Fibroblast of lung (primary cell): ENCODE results near the gene FANK1.

Experiments used
- EZH2 ChIP-seq: IDR thresholded peaks from 2 replicates; pipeline ENCODE4 v1.5.1; 2012; ENCODE audit warnings: low read length, control low read depth, mild to moderate bottlenecking; ENCODE audit errors: missing control alignments
- TF ChIP-seq, protein P1 (sequence below), 2 donors: IDR thresholded peaks in 1 of 2; conservative IDR thresholded peaks in 1 of 2; 1 replicate in 1 of 2; 2 replicates in 1 of 2; pipeline ENCODE4 v1.5.1; 2011 to 2012; ENCODE audit warnings: low read length in 2 of 2, control low read depth in 1 of 2, inconsistent platforms in 1 of 2, low read depth in 1 of 2, mild to moderate bottlenecking in 1 of 2

DNA sequence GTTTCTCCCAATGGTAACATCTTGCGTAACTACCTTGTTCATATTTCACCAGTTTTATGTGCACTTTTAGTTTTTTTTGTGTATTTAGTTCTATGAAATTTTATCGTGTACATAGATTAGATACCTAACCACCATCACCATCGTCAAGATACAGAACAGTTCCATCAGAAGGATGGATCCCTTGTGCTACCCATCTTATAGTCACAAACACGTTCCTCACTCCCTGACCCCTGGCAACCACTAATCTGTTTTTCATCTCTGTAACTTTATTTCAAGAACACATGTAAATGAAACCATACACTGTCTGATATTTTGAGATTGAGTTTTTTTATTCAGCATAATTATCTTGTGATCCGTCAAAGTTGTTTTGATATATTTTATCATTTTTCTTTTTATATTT, 29.9 kb downstream of the FANK1 start:
- TF ChIP-seq, protein P1, sequence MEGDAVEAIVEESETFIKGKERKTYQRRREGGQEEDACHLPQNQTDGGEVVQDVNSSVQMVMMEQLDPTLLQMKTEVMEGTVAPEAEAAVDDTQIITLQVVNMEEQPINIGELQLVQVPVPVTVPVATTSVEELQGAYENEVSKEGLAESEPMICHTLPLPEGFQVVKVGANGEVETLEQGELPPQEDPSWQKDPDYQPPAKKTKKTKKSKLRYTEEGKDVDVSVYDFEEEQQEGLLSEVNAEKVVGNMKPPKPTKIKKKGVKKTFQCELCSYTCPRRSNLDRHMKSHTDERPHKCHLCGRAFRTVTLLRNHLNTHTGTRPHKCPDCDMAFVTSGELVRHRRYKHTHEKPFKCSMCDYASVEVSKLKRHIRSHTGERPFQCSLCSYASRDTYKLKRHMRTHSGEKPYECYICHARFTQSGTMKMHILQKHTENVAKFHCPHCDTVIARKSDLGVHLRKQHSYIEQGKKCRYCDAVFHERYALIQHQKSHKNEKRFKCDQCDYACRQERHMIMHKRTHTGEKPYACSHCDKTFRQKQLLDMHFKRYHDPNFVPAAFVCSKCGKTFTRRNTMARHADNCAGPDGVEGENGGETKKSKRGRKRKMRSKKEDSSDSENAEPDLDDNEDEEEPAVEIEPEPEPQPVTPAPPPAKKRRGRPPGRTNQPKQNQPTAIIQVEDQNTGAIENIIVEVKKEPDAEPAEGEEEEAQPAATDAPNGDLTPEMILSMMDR (conservative IDR thresholded peaks at IDR 0.05 in 1 of 2, IDR thresholded peaks at IDR 0.05 in 1 of 2; ENCODE audit: low read depth in 1 of 2, low read length in 2 of 2) = no peak
- no peak for TF ChIP-seq EZH2
